Muscle of leg (tissue), 11 donors: ENCODE measurements around the gene CBFB. TPM values are rescaled to one million over a fixed set of nuclear protein-coding genes. Genes with fewer than 3 reads are reported as not detected.
A peak's percentile ranks its signal among the peaks of the same experiment; 100 is the strongest.

Source experiments
- DNase-seq: peaks from one replicate; pipeline ENCODE4 v3.0.0; 2013
- H3K27ac ChIP-seq: one replicate; pipeline ENCODE4 v1.5.1; 2013; ENCODE audit warnings: mild to moderate bottlenecking, low read length, control low read depth
- H3K27me3 ChIP-seq: one replicate; pipeline ENCODE4 v1.6.1; 2013; ENCODE audit warnings: low read length; ENCODE audit not compliant: control insufficient read depth, insufficient read depth
- H3K36me3 ChIP-seq: one replicate; pipeline ENCODE4 v1.6.1; 2013; ENCODE audit warnings: low read length; ENCODE audit not compliant: control insufficient read depth, insufficient read depth
- H3K4me1 ChIP-seq: one replicate; pipeline ENCODE4 v1.6.1; 2013; ENCODE audit warnings: low read length; ENCODE audit not compliant: control insufficient read depth, insufficient read depth
- H3K4me3 ChIP-seq: one replicate; pipeline ENCODE4 v1.5.1; 2013; ENCODE audit warnings: low read length, control low read depth
- H3K9me3 ChIP-seq: replicated peaks from 2 replicates; pipeline ENCODE4 v1.6.1; 2013; ENCODE audit warnings: low read depth, low read length; ENCODE audit not compliant: control insufficient read depth
- WGBS: methylation state at CpG from one replicate; pipeline ENCODE4 v1.1.5; 2013; ENCODE audit warnings: missing lambda C conversion rate; ENCODE audit not compliant: insufficient coverage; 5-methylcytosine and 5-hydroxymethylcytosine counted together
- polyA plus RNA-seq, 8 donors: library from polyadenylated mRNA; unstranded; fragments of 120-200 nt; gene quantifications; one replicate each; pipeline versions ENCODE4 v1.2.1 to v1.2.3, GENCODE V29; 2013; ENCODE audit warnings: inconsistent platforms in 1 of 8, low replicate concordance in 1 of 8; ENCODE audit not compliant: insufficient read length in 8 of 8, insufficient read depth in 1 of 8
- total RNA-seq: library from RNA; stranded (reverse); fragments of 120-200 nt; gene quantifications from one replicate; pipeline ENCODE4 v1.2.4, GENCODE V29; 2013

The CBFB gene
- total and polyA plus RNA-seq, 9 donors, result 31.6 to 70.3 (median 42.2) TPM

DNA sequence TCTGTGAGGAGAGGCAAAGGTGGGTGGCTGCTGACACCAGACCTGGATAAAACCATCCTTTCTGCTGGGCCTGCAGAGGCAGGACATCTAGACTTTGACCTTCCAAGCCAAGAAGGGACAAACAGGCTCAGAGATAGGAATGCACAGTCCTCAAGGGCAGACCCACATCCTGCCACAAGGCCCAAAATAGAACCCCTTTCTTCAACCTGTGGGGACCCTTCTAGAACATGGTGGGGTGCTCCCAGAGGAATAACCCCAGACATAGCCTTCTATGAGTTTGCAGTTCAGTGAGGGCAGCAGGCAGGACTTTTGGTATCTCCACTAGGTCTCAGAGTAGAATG lies 3.8 kb upstream of the CBFB start:
- no peak overlapping the region for H3K4me3 ChIP-seq
- no peak overlapping the region for H3K27ac ChIP-seq
- no peaks in the 10 kb centered on the region for H3K27me3 ChIP-seq
- no peaks in the 10 kb centered on the region for H3K36me3 ChIP-seq
- H3K4me1 ChIP-seq, result peaks cover 9% of the 10 kb centered on the region
- no peak for DNase-seq
- H3K9me3 ChIP-seq, result no peaks in the 10 kb centered on the region

- no peak overlapping the region for H3K27ac ChIP-seq
- H3K4me3 ChIP-seq, result no peak overlapping the region
- no peaks in the 10 kb centered on the region for H3K27me3 ChIP-seq
- H3K9me3 ChIP-seq, result no peaks in the 10 kb centered on the region
- H3K4me1 ChIP-seq, result peaks cover 16% of the 10 kb centered on the region
- no peak for DNase-seq
- peaks cover 3% of the 10 kb centered on the region for H3K36me3 ChIP-seq
- no CpG with 5 or more reads among the region's 4 CpGs for WGBS
Measured at GRCh38 chr16:67026570-67026969, 2.4 kb upstream of the CBFB start.

- no peak for DNase-seq
- Histone ChIP-seq H3K27ac (no peak overlapping the region), H3K27me3 (no peaks in the 10 kb centered on the region), H3K4me1 (peaks cover 16% of the 10 kb centered on the region), H3K4me3 (no peak overlapping the region), H3K36me3 (peaks cover 6% of the 10 kb centered on the region), H3K9me3 (no peaks in the 10 kb centered on the region)
- 88% methylated on average over 6 of the region's 6 CpGs for WGBS
Measured at GRCh38 chr16:67027046-67027445, 1.9 kb upstream of the CBFB start.

GRCh38 chr16:67028167-67028695 lies 718 bp upstream of the CBFB start:
- no peak for DNase-seq
- Histone ChIP-seq H3K27ac (peak overlapping the region; percentile 94), H3K36me3 (peaks cover 9% of the 10 kb centered on the region), H3K9me3 (no peaks in the 10 kb centered on the region), H3K4me1 (peaks cover 16% of the 10 kb centered on the region), H3K4me3 (peak overlapping the region; percentile 70), H3K27me3 (no peaks in the 10 kb centered on the region)
- WGBS, result no CpG with 5 or more reads among the region's 10 CpGs

DNA sequence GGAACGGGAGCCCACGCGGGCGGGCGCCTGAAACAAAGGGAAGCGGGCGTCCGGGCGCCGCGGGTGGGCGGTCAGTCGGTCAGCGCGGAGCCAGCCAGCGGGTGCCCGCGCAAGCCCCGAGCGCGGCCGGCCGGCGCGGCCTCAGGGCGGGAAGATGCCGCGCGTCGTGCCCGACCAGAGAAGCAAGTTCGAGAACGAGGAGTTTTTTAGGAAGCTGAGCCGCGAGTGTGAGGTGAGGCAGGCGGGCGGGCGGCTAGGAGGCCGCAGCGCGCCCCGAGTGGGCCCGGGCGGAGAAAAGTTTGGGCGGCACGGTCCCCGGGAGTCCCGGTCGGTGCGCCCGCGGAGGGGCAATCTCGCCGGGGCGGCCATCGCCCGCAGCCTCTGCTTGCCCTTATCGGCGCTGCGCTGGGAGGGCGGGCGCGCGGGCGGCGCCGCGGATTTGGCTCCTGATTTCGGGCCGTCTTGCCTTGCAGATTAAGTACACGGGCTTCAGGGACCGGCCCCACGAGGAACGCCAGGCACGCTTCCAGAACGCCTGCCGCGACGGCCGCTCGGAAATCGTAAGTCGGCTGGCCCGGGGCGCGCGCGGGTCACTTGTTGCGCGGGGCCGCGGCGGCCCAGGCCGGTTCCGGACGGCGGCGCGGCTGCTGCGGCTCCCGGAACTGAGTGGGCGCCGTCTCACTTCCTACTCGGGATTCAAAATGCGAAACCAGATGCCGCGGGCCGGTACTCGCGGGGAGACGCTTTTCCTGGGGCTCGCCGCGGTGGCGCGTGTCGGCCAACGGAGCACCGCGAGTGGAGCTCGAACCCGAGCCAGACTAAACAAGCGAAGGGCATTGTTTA lies 526 bp downstream of the CBFB start:
- Histone ChIP-seq H3K27me3 (no peaks in the 10 kb centered on the region), H3K9me3 (no peaks in the 10 kb centered on the region), H3K4me3 (peak overlapping the region; percentile 69), H3K36me3 (peaks cover 10% of the 10 kb centered on the region), H3K27ac (peak overlapping the region; percentile 87), H3K4me1 (peaks cover 16% of the 10 kb centered on the region)
- peak; percentile 79 for DNase-seq
- under 1% methylated on average over 123 of the region's 123 CpGs for WGBS

DNA sequence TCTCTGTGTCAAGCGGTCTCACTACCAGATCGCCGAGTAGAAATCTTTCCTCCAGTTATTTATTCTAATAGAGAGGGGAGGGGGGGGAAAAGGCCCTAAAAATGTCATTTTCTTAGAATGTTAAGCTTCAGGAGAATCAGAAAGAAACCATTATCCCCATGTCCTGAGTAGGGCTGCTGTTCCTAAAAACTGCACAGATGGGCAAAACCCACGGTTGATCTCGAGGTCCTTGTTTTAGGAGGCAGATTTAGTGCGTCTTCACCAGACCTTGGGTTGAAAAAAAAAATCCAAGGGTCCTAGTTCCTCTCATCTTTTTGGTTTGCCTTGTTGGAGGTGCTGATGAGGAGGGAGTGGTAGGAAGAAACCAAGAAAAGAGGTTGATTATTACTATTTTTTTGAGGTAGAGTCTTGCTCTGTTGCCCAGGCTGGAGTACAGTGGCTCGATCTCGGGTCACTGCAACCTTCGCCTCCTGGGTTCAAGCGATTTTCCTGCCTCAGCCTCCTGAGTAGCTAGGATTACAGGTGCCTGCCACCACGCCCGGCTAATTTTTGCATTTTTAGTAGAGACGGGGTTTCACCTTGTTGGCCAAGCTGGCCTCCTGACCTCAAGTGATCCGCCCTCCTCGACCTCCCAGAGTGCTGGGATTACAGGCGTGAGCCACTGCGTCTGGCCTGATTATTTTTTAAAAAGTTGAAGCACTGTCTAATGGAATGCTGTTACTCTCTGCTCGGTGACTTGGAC lies 1.4 kb downstream of the CBFB start:
- H3K4me3 ChIP-seq, result peak overlapping the region; percentile 69
- peaks cover 10% of the 10 kb centered on the region for H3K36me3 ChIP-seq
- WGBS, result 51% methylated on average over 10 of the region's 18 CpGs
- H3K27ac ChIP-seq, result peak overlapping the region; percentile 87
- DNase-seq, result no peak
- peaks cover 16% of the 10 kb centered on the region for H3K4me1 ChIP-seq
- no peaks in the 10 kb centered on the region for H3K27me3 ChIP-seq
- no peaks in the 10 kb centered on the region for H3K9me3 ChIP-seq

- Histone ChIP-seq H3K4me3 (no peak overlapping the region), H3K36me3 (peaks cover 10% of the 10 kb centered on the region), H3K4me1 (peaks cover 10% of the 10 kb centered on the region), H3K27ac (no peak overlapping the region), H3K9me3 (no peaks in the 10 kb centered on the region), H3K27me3 (no peaks in the 10 kb centered on the region)
- peak; percentile 54 for DNase-seq
- 21% methylated on average over 2 of the region's 4 CpGs for WGBS
Measured at GRCh38 chr16:67034487-67034886, 5.5 kb downstream of the CBFB start.

DNA sequence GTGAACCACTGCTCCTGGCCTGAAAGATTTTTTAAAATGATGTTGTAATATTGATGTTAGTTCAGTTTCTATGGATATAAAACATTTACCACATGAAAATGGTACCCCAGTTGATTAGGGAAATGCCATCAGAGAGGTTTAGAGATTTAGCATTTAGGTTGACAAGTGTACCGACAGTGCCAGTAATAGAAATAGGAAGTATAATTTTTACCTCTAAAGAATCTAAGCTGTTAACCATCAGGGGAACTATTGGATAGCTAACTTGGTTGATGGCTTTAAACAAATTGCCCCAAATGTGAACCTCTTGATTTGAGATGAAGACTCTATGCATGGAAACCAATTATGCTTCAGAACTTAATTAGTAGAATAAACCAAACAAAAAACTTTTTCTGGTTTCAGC lies 6.4 kb downstream of the CBFB start:
- H3K4me3 ChIP-seq, result no peak overlapping the region
- no peaks in the 10 kb centered on the region for H3K9me3 ChIP-seq
- H3K27me3 ChIP-seq, result no peaks in the 10 kb centered on the region
- WGBS, result no CpG with 5 or more reads among the region's 1 CpG
- no peak for DNase-seq
- H3K27ac ChIP-seq, result no peak overlapping the region
- H3K36me3 ChIP-seq, result peaks cover 10% of the 10 kb centered on the region
- peaks cover 6% of the 10 kb centered on the region for H3K4me1 ChIP-seq

DNA sequence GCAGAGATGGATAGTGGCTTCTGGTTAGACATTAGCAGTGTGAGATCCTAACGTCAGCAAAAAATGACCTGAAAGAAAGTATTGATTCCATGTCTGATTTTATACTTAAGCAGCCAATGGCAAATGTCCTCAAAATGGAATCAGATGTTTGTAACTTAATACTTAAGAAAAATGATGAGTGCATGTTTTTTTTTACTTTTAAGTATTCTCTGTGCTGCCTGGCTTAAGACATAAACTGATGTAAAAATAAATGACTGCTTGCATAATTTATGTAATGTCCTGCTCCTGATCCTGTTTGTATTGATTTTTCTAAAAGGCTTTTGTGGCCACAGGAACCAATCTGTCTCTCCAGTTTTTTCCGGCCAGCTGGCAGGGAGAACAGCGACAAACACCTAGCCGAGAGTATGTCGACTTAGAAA lies 7.4 kb downstream of the CBFB start:
- peak; percentile 56 for DNase-seq
- Histone ChIP-seq H3K4me1 (peaks cover 2% of the 10 kb centered on the region), H3K9me3 (no peaks in the 10 kb centered on the region), H3K27ac (no peak overlapping the region), H3K4me3 (no peak overlapping the region), H3K27me3 (no peaks in the 10 kb centered on the region), H3K36me3 (peaks cover 14% of the 10 kb centered on the region)
- no CpG with 5 or more reads among the region's 5 CpGs for WGBS

- Histone ChIP-seq H3K36me3 (peaks cover 10% of the 10 kb centered on the region), H3K4me1 (no peaks in the 10 kb centered on the region), H3K4me3 (no peak overlapping the region), H3K27ac (no peak overlapping the region), H3K27me3 (no peaks in the 10 kb centered on the region), H3K9me3 (no peaks in the 10 kb centered on the region)
- no peak for DNase-seq
- no CpG with 5 or more reads among the region's 2 CpGs for WGBS
Measured at GRCh38 chr16:67039260-67040020, 10.5 kb downstream of the CBFB start.
